ENCODE data around the gene C19orf38. TPM values are rescaled to one million over a fixed set of nuclear protein-coding genes. Genes with fewer than 3 reads are reported as not detected.

The C19orf38 gene
- total RNA-seq, 1 experiment from 2014 or later: 0.61 TPM

DNA sequence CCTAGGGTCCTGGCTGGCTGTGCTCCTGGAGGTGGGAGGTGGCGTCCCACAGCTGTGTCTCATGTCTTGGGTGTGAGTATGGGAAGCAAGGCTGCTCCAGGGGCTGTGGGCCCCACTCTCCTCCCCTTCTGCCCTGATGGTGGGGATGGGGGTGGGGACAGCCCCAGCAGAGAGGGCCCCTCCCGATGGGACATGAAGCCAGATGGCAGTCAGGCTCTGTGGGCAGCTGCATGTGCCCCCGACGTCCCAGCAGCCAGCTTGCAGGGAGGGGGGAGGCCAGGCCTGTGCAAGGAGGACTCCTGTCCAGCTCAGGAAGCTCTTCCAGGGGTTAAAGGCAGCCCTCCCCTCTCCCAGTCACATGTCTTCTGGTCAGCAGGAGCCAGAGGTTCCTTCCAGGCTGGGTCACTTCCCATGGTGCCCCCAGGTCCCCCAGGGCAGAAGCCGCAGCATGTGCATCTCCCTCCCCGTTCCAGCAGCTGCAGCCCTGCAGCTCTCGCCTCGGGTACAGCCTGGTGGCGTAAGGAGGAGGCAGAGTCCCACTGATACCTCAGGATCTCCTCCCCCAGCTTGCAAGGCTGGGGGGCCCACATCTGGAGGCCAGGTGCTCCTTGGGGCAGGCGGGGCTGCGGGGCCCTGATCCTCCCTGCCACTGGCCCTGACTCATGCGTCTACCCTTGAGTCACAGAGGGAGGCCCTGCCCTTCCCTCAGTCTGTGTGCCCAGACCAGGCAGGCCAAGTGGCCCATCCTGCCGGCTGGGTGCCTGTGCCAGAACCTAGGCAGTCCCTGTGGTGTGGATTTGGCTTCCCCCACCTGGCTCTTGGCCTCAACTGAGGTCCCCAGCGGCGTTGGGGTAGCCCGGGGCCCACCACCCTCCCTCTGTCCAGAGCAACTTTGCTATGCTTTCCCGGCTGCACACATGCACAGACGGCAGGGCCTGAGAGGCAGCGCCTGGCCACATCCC lies 67.2 kb downstream of the C19orf38 start:
- ChIA-PET POLR2A (no interaction called here), CTCF (interaction anchor here (0.6 kb wide), 2 partner anchors 9 to 16 kb away, joined by 5 to 8 read pairs; no protein-coding TSS in a partner anchor)
- Mint-ChIP-seq H3K9me3 (ENCODE audit: unreplicated experiment) (no peaks in the 10 kb centered on the region), H3K27ac (ENCODE audit: unreplicated experiment) (peak overlapping the region; percentile 22), H3K4me1 (ENCODE audit: low read depth, unreplicated experiment) (no peaks in the 10 kb centered on the region), H3K4me3 (ENCODE audit: unreplicated experiment) (no peak overlapping the region), H3K36me3 (ENCODE audit: insufficient read depth, unreplicated experiment) (peaks cover 83% of the 10 kb centered on the region), H3K27me3 (ENCODE audit: insufficient read depth, unreplicated experiment) (no peaks in the 10 kb centered on the region)
- H3K4me3 ChIP-seq (ENCODE audit: low read depth, low read length): no peak overlapping the region
- TF ChIP-seq, protein P1, sequence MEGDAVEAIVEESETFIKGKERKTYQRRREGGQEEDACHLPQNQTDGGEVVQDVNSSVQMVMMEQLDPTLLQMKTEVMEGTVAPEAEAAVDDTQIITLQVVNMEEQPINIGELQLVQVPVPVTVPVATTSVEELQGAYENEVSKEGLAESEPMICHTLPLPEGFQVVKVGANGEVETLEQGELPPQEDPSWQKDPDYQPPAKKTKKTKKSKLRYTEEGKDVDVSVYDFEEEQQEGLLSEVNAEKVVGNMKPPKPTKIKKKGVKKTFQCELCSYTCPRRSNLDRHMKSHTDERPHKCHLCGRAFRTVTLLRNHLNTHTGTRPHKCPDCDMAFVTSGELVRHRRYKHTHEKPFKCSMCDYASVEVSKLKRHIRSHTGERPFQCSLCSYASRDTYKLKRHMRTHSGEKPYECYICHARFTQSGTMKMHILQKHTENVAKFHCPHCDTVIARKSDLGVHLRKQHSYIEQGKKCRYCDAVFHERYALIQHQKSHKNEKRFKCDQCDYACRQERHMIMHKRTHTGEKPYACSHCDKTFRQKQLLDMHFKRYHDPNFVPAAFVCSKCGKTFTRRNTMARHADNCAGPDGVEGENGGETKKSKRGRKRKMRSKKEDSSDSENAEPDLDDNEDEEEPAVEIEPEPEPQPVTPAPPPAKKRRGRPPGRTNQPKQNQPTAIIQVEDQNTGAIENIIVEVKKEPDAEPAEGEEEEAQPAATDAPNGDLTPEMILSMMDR (IDR thresholded peaks at IDR 0.05; ENCODE audit: insufficient read depth in 1 of 2, low read depth in 1 of 2, low read length in 1 of 2, severe bottlenecking in 1 of 2, unreplicated experiment in 1 of 2): no peak
- no peak for DNase-seq
- no peaks in the 10 kb centered on the region for H3K9me3 ChIP-seq
- H3K27me3 ChIP-seq (replicated peaks; ENCODE audit: control insufficient read depth, insufficient read depth, low read length): no peaks in the 10 kb centered on the region
- no TSS peak for BruUV-seq (replicated peaks)
- H3K4me1 ChIP-seq: no peaks in the 10 kb centered on the region
- peaks cover 4% of the 10 kb centered on the region for H3K36me3 ChIP-seq (ENCODE audit: control insufficient read depth, insufficient read depth, low read length)
- intact Hi-C loops (cut with micrococcal nuclease; ENCODE audit: unreplicated experiment): no loop called here

DNA sequence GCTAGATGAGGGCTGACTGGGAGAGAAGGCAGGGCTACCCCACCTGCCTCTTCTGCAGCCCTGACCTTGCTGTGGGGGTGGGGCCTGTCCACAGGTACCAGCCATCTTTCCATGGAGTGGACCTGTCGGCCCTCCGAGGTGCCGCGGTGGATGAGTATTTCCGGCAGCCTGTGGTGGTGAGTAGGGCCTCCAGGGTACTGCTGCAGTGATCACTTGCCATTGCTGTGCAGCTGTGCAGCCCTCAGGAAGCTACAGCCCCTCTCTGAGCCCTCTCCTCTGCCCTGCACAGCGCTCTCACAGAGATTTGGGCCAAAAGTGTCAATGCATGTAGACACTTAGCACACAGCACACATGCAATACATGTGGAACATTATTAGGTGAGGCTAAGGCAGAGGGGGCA lies 68.4 kb downstream of the C19orf38 start:
- intact Hi-C loops (cut with micrococcal nuclease; ENCODE audit: unreplicated experiment): no loop called here
- POLR2A ChIA-PET: no interaction called here
- DNase-seq: no peak

DNA sequence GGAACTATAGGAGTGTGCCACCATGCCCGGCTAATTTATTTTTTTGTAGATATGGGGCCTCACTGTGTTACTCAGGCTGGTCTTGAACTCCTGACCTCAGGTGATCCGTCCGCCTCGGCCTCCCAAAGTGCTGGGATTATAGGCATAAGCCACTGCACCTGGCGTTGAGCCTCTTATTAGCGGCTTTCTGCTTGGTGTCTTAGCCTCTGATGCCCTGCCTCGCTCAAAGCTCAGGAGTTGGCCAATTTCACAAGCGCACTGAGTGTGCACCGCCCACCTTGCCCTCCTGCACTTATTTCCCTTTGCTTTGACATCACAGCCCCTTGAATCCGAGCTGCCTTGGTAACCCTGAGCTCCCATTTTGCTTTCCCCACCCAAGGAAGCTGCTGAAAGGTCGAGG lies 70.1 kb downstream of the C19orf38 start:
- H3K4me1 Mint-ChIP-seq (ENCODE audit: low read depth, unreplicated experiment): no peaks in the 10 kb centered on the region
- peaks cover 84% of the 10 kb centered on the region for H3K36me3 Mint-ChIP-seq (ENCODE audit: insufficient read depth, unreplicated experiment)
- H3K9me3 ChIP-seq: no peaks in the 10 kb centered on the region
- no peak overlapping the region for H3K4me3 ChIP-seq (ENCODE audit: low read depth, low read length)
- intact Hi-C loops (cut with micrococcal nuclease; ENCODE audit: unreplicated experiment): no loop called here
- H3K27me3 Mint-ChIP-seq (ENCODE audit: insufficient read depth, unreplicated experiment): no peaks in the 10 kb centered on the region
- POLR2A ChIA-PET: no interaction called here
- H3K4me1 ChIP-seq: no peaks in the 10 kb centered on the region
- peaks cover 4% of the 10 kb centered on the region for H3K36me3 ChIP-seq (ENCODE audit: control insufficient read depth, insufficient read depth, low read length)
- H3K4me3 Mint-ChIP-seq (ENCODE audit: unreplicated experiment): no peak overlapping the region
- H3K27ac Mint-ChIP-seq (ENCODE audit: unreplicated experiment): no peak overlapping the region
- TF ChIP-seq, protein P1 (IDR thresholded peaks at IDR 0.05; ENCODE audit: insufficient read depth in 1 of 2, low read depth in 1 of 2, low read length in 1 of 2, severe bottlenecking in 1 of 2, unreplicated experiment in 1 of 2): no peak
- DNase-seq: no peak
- no TSS peak for BruUV-seq (replicated peaks)
- CTCF ChIA-PET: no interaction called here
- no peaks in the 10 kb centered on the region for H3K9me3 Mint-ChIP-seq (ENCODE audit: unreplicated experiment)
- no peaks in the 10 kb centered on the region for H3K27me3 ChIP-seq (replicated peaks; ENCODE audit: control insufficient read depth, insufficient read depth, low read length)

More for the DNA sequence above, 68.4 kb downstream of the C19orf38 start:
- Mint-ChIP-seq H3K27ac (ENCODE audit: unreplicated experiment) (no peak overlapping the region), H3K36me3 (ENCODE audit: insufficient read depth, unreplicated experiment) (peaks cover 83% of the 10 kb centered on the region), H3K9me3 (ENCODE audit: unreplicated experiment) (no peaks in the 10 kb centered on the region), H3K4me3 (ENCODE audit: unreplicated experiment) (no peak overlapping the region), H3K4me1 (ENCODE audit: low read depth, unreplicated experiment) (no peaks in the 10 kb centered on the region), H3K27me3 (ENCODE audit: insufficient read depth, unreplicated experiment) (no peaks in the 10 kb centered on the region)
- no TSS peak for BruUV-seq (replicated peaks)
- no peak overlapping the region for H3K4me3 ChIP-seq (ENCODE audit: low read depth, low read length)
- TF ChIP-seq, protein P1 (IDR thresholded peaks at IDR 0.05; ENCODE audit: insufficient read depth in 1 of 2, low read depth in 1 of 2, low read length in 1 of 2, severe bottlenecking in 1 of 2, unreplicated experiment in 1 of 2): no peak
- no peaks in the 10 kb centered on the region for H3K27me3 ChIP-seq (replicated peaks; ENCODE audit: control insufficient read depth, insufficient read depth, low read length)
- H3K4me1 ChIP-seq: no peaks in the 10 kb centered on the region
- H3K9me3 ChIP-seq: no peaks in the 10 kb centered on the region
- CTCF ChIA-PET: no interaction called here
- H3K36me3 ChIP-seq (ENCODE audit: control insufficient read depth, insufficient read depth, low read length): peaks cover 4% of the 10 kb centered on the region

Small RNA genes lying within 50 kb of the gene (microRNA-seq; reads per million reads assigned to microRNA genes)
- gene MIR199A1 (not detected), gene MIR6793 (1.1 reads per million)

Other genes with a start within 250 kb of the C19orf38 start
- gene SLC44A2, start 222.9 kb upstream of the C19orf38 start, total RNA-seq (2022): 119 and 120 TPM in 2 replicates
- gene ILF3, start 194.1 kb upstream of the C19orf38 start, total RNA-seq (2022): 399 and 401 TPM in 2 replicates
- 32.2 and 43.4 TPM in 2 replicates for gene QTRT1, start 147.0 kb upstream of the C19orf38 start, total RNA-seq (2022)
- 137 and 138 TPM in 2 replicates for gene DNM2, start 130.3 kb upstream of the C19orf38 start, total RNA-seq (2022)
- 38.2 and 41.4 TPM in 2 replicates for gene TMED1, start 12.2 kb upstream of the C19orf38 start, total RNA-seq (2022)
- gene CARM1, start 23.1 kb downstream of the C19orf38 start, total RNA-seq (2022): 97.9 and 98.4 TPM in 2 replicates
- 70.9 and 78.1 TPM in 2 replicates for gene YIPF2, start 80.2 kb downstream of the C19orf38 start, total RNA-seq (2022)
- 30.4 and 31.1 TPM in 2 replicates for gene TIMM29, start 80.4 kb downstream of the C19orf38 start, total RNA-seq (2022)
- gene SMARCA4, start 112.6 kb downstream of the C19orf38 start, total RNA-seq (2022): 171 and 180 TPM in 2 replicates
- 68.9 and 83.4 TPM in 2 replicates for gene LDLR, start 241.0 kb downstream of the C19orf38 start, total RNA-seq (2022)